GM19328 (cell line): ENCODE measurements around the gene SNX15.
"Not testable (repeated sequence)": the region's sequence is repeated elsewhere in the genome, so short reads cannot be mapped to it uniquely, and the experiment has no call there.

Source experiments
- ATAC-seq: cut with Tn5 transposase; IDR thresholded peaks from one replicate; pipeline ENCODE4 v1.9.1; 2021; ENCODE audit warnings: mild to moderate bottlenecking, moderate library complexity; ENCODE audit not compliant: unreplicated experiment

SNX15 gene

GRCh38 chr11:65027213-65028067 lies at the start of gene SNX15:
Gene SNX15, plus strand, starts transcription at chr11:65027439. Its CDS starts 99 bp downstream, at chr11:65027538.
- ATAC-seq, result peak; percentile 88

- not testable (repeated sequence) for ATAC-seq
Observed at GRCh38 chr11:64983339-64983738, 43.9 kb upstream of the SNX15 start.

- no peak for ATAC-seq
Observed at GRCh38 chr11:64987998-64988854, 39.0 kb upstream of the SNX15 start.

GRCh38 chr11:64989416-64989815 lies 37.8 kb upstream of the SNX15 start:
- no peak for ATAC-seq

GRCh38 chr11:64990222-64990923 lies 36.9 kb upstream of the SNX15 start:
- ATAC-seq, result no peak

- ATAC-seq, result no peak
Observed at GRCh38 chr11:64994318-64994717, 32.9 kb upstream of the SNX15 start.

- no peak for ATAC-seq
Observed at GRCh38 chr11:64996327-64996709, 30.9 kb upstream of the SNX15 start.

- ATAC-seq, result no peak
Observed at GRCh38 chr11:64996710-64997380, 30.4 kb upstream of the SNX15 start, which contains the start of gene BATF2. Gene BATF2, minus strand, starts transcription at chr11:64996971. Its CDS starts 57 bp downstream, at chr11:64996914.

GRCh38 chr11:64998141-64998540 lies 29.1 kb upstream of the SNX15 start:
- ATAC-seq, result no peak

- ATAC-seq, result no peak
Observed at GRCh38 chr11:64998690-64999431, 28.4 kb upstream of the SNX15 start.

GRCh38 chr11:64999478-64999877 lies 27.8 kb upstream of the SNX15 start:
- no peak for ATAC-seq

GRCh38 chr11:65002706-65003105 lies 24.5 kb upstream of the SNX15 start:
- ATAC-seq, result no peak

GRCh38 chr11:65003282-65003681 lies 24.0 kb upstream of the SNX15 start:
- ATAC-seq, result no peak

GRCh38 chr11:65003968-65004367 lies 23.3 kb upstream of the SNX15 start:
- ATAC-seq, result not testable (repeated sequence)

GRCh38 chr11:65008016-65008415 lies 19.2 kb upstream of the SNX15 start:
- no peak for ATAC-seq

- ATAC-seq, result no peak
Observed at GRCh38 chr11:65008873-65009272, 18.4 kb upstream of the SNX15 start.

- peak; percentile 55 for ATAC-seq
Observed at GRCh38 chr11:65013130-65013887, 13.9 kb upstream of the SNX15 start.

GRCh38 chr11:65013888-65014725 lies 13.1 kb upstream of the SNX15 start, which contains the start of gene ARL2:
Gene ARL2, plus strand, starts transcription at chr11:65014160. Its CDS starts 48 bp downstream, at chr11:65014208.
- peak; percentile 72 for ATAC-seq
